Measurements from ENCODE around the gene SRRD. TPM values are rescaled to one million over a fixed set of nuclear protein-coding genes. Genes with fewer than 3 reads are reported as not detected.
"Not testable (repeated sequence)": the region's sequence is repeated elsewhere in the genome, so short reads cannot be mapped to it uniquely, and the experiment has no call there.

SRRD gene
- total RNA-seq, 1 donor from 2014 or later, result 34.4 TPM

- H3K4me3 ChIP-seq (ENCODE audit: insufficient read depth, low read depth, low read length), result no peak overlapping the region
- H3K27ac ChIP-seq (ENCODE audit: low read depth, low read length), result no peak overlapping the region
- peaks cover 2% of the 10 kb centered on the region for H4K20me1 ChIP-seq (ENCODE audit: insufficient read depth, low read length)
- FAIRE-seq, result no peak
- no peaks in the 10 kb centered on the region for H3K27me3 Mint-ChIP-seq (ENCODE audit: low read depth, unreplicated experiment)
- no peaks in the 10 kb centered on the region for H3K9me3 Mint-ChIP-seq (ENCODE audit: unreplicated experiment)
- H3K9me3 ChIP-seq (ENCODE audit: insufficient read depth, low read depth, low read length), result no peaks in the 10 kb centered on the region
- no peaks in the 10 kb centered on the region for H3K79me2 ChIP-seq (ENCODE audit: insufficient read depth, low read length)
- H3K4me3 Mint-ChIP-seq (ENCODE audit: unreplicated experiment), result no peak overlapping the region
- H3K36me3 Mint-ChIP-seq (ENCODE audit: low read depth, unreplicated experiment), result peaks cover 18% of the 10 kb centered on the region
- H3K36me3 ChIP-seq (ENCODE audit: insufficient read depth, low read length), result peaks cover 27% of the 10 kb centered on the region
- no peak overlapping the region for H3K27ac Mint-ChIP-seq (ENCODE audit: unreplicated experiment)
- H3K4me2 ChIP-seq (ENCODE audit: low read length), result no peak overlapping the region
- no peak for DNase-seq (ENCODE audit: low read depth)
- H2AFZ ChIP-seq (ENCODE audit: low read depth, low read length), result no peak overlapping the region
- peaks cover 2% of the 10 kb centered on the region for H3K4me1 ChIP-seq (ENCODE audit: insufficient read depth, low read length)
- TF ChIP-seq CTCF (IDR thresholded peaks at IDR 0.05; ENCODE audit: insufficient read depth, low read depth, low read length), result no peak
- no peak for TF ChIP-seq EZH2 (IDR thresholded peaks at IDR 0.05; ENCODE audit: insufficient read depth, low read length)
- no peaks in the 10 kb centered on the region for H3K27me3 ChIP-seq (ENCODE audit: insufficient read depth, low read length)
- peaks cover 3% of the 10 kb centered on the region for H3K4me1 Mint-ChIP-seq (ENCODE audit: low read depth, unreplicated experiment)
- no peak overlapping the region for H3K9ac ChIP-seq (ENCODE audit: low read length)
These were observed 44.1 kb downstream of the SRRD start for GRCh38 chr22:26527574-26528465.

- not testable (repeated sequence) for H3K79me2 ChIP-seq (ENCODE audit: insufficient read depth, low read length); H3K27ac Mint-ChIP-seq (ENCODE audit: unreplicated experiment); FAIRE-seq; H3K9ac ChIP-seq (ENCODE audit: low read length); H3K27ac ChIP-seq (ENCODE audit: low read depth, low read length); H3K9me3 Mint-ChIP-seq (ENCODE audit: unreplicated experiment); H3K4me3 ChIP-seq (ENCODE audit: insufficient read depth, low read depth, low read length); H3K27me3 Mint-ChIP-seq (ENCODE audit: low read depth, unreplicated experiment); H3K4me2 ChIP-seq (ENCODE audit: low read length); DNase-seq (ENCODE audit: low read depth); H3K9me3 ChIP-seq (ENCODE audit: insufficient read depth, low read depth, low read length); H3K4me3 Mint-ChIP-seq (ENCODE audit: unreplicated experiment); H2AFZ ChIP-seq (ENCODE audit: low read depth, low read length); H3K4me1 ChIP-seq (ENCODE audit: insufficient read depth, low read length); H3K27me3 ChIP-seq (ENCODE audit: insufficient read depth, low read length); H4K20me1 ChIP-seq (ENCODE audit: insufficient read depth, low read length); H3K4me1 Mint-ChIP-seq (ENCODE audit: low read depth, unreplicated experiment)
- H3K36me3 ChIP-seq (ENCODE audit: insufficient read depth, low read length), result peaks cover 27% of the 10 kb centered on the region
- peaks cover 19% of the 10 kb centered on the region for H3K36me3 Mint-ChIP-seq (ENCODE audit: low read depth, unreplicated experiment)
These were observed 44.8 kb downstream of the SRRD start for GRCh38 chr22:26528518-26528917.

- peaks cover 7% of the 10 kb centered on the region for H4K20me1 ChIP-seq (ENCODE audit: insufficient read depth, low read length)
- Mint-ChIP-seq H3K4me3 (ENCODE audit: unreplicated experiment) (no peak overlapping the region), H3K27ac (ENCODE audit: unreplicated experiment) (no peak overlapping the region), H3K27me3 (ENCODE audit: low read depth, unreplicated experiment) (no peaks in the 10 kb centered on the region), H3K9me3 (ENCODE audit: unreplicated experiment) (no peaks in the 10 kb centered on the region), H3K36me3 (ENCODE audit: low read depth, unreplicated experiment) (peaks cover 19% of the 10 kb centered on the region), H3K4me1 (ENCODE audit: low read depth, unreplicated experiment) (peaks cover 3% of the 10 kb centered on the region)
- no peak overlapping the region for H3K4me2 ChIP-seq (ENCODE audit: low read length)
- H3K27ac ChIP-seq (ENCODE audit: low read depth, low read length), result no peak overlapping the region
- peaks cover 4% of the 10 kb centered on the region for H3K4me1 ChIP-seq (ENCODE audit: insufficient read depth, low read length)
- no peak overlapping the region for H3K4me3 ChIP-seq (ENCODE audit: insufficient read depth, low read depth, low read length)
- no peak overlapping the region for H2AFZ ChIP-seq (ENCODE audit: low read depth, low read length)
- no peaks in the 10 kb centered on the region for H3K9me3 ChIP-seq (ENCODE audit: insufficient read depth, low read depth, low read length)
- no peak for FAIRE-seq
- no peak for DNase-seq (ENCODE audit: low read depth)
- no peak overlapping the region for H3K9ac ChIP-seq (ENCODE audit: low read length)
- peaks cover 27% of the 10 kb centered on the region for H3K36me3 ChIP-seq (ENCODE audit: insufficient read depth, low read length)
- no peaks in the 10 kb centered on the region for H3K27me3 ChIP-seq (ENCODE audit: insufficient read depth, low read length)
- no peaks in the 10 kb centered on the region for H3K79me2 ChIP-seq (ENCODE audit: insufficient read depth, low read length)
- TF ChIP-seq EZH2 (IDR thresholded peaks at IDR 0.05; ENCODE audit: insufficient read depth, low read length) (no peak), CTCF (IDR thresholded peaks at IDR 0.05; ENCODE audit: insufficient read depth, low read depth, low read length) (no peak)
These were observed 45.7 kb downstream of the SRRD start for GRCh38 chr22:26529345-26529744.

All from astrocyte (in vitro differentiated cells and primary cell).